HG02943 (cell line): ENCODE measurements around the gene THAP11.
A peak's percentile ranks its signal among the peaks of the same experiment; 100 is the strongest.
"Not testable (repeated sequence)": the region's sequence is repeated elsewhere in the genome, so short reads cannot be mapped to it uniquely, and the experiment has no call there.

Source experiments
- ATAC-seq: cut with Tn5 transposase; IDR thresholded peaks from one replicate; pipeline ENCODE4 v1.9.1; 2021; ENCODE audit warnings: mild to moderate bottlenecking, low read depth, moderate library complexity; ENCODE audit not compliant: unreplicated experiment

THAP11 gene

GRCh38 chr16:67860589-67861398 lies 18.7 kb downstream of the THAP11 start:
- no peak for ATAC-seq

GRCh38 chr16:67861877-67862276 lies 19.8 kb downstream of the THAP11 start:
- ATAC-seq: no peak

GRCh38 chr16:67862623-67863583 lies 20.8 kb downstream of the THAP11 start:
- no peak for ATAC-seq

GRCh38 chr16:67864044-67864443 lies 21.9 kb downstream of the THAP11 start:
- not testable (repeated sequence) for ATAC-seq

- ATAC-seq: no peak
Observed at GRCh38 chr16:67864594-67864993, 22.5 kb downstream of the THAP11 start.

- no peak for ATAC-seq
Observed at GRCh38 chr16:67865318-67865717, 23.2 kb downstream of the THAP11 start.

- ATAC-seq: no peak
Observed at GRCh38 chr16:67868290-67868689, 26.2 kb downstream of the THAP11 start.

- ATAC-seq: no peak
Observed at GRCh38 chr16:67869653-67870052, 27.5 kb downstream of the THAP11 start.

GRCh38 chr16:67871256-67871655 lies 29.1 kb downstream of the THAP11 start:
- ATAC-seq: no peak

GRCh38 chr16:67872131-67872630 lies 30.1 kb downstream of the THAP11 start:
- no peak for ATAC-seq

GRCh38 chr16:67872631-67873434 lies 30.7 kb downstream of the THAP11 start, which contains the start of gene EDC4:
EDC4 (plus strand) TSS chr16:67873052; CDS start chr16:67873262, 210 bp downstream.
- peak; percentile 76 for ATAC-seq

- no peak for ATAC-seq
Observed at GRCh38 chr16:67873435-67874370, 31.6 kb downstream of the THAP11 start.

GRCh38 chr16:67874372-67874771 lies 32.3 kb downstream of the THAP11 start:
- ATAC-seq: no peak

- no peak for ATAC-seq
Observed at GRCh38 chr16:67877064-67877463, 34.9 kb downstream of the THAP11 start.

GRCh38 chr16:67878232-67878631 lies 36.1 kb downstream of the THAP11 start:
- no peak for ATAC-seq

- ATAC-seq: no peak
Observed at GRCh38 chr16:67878846-67879245, 36.7 kb downstream of the THAP11 start.

- no peak for ATAC-seq
Observed at GRCh38 chr16:67879462-67879861, 37.3 kb downstream of the THAP11 start.

GRCh38 chr16:67879936-67880335 lies 37.8 kb downstream of the THAP11 start:
- ATAC-seq: no peak

GRCh38 chr16:67880584-67880983 lies 38.5 kb downstream of the THAP11 start:
- ATAC-seq: no peak
